Right lobe of liver (tissue), 4 donors: ENCODE measurements around the gene TMEM132D.

Experiments used
- POLR2A ChIP-seq: fragments of 450-650 bp; IDR thresholded peaks from one replicate; pipeline ENCODE4 v1.6.1; 2017; ENCODE audit warnings: antibody characterized with exemption, mild to moderate bottlenecking
- TF ChIP-seq, protein P1 (sequence below), 4 donors: fragments of 200-600 bp in 3 of 4; fragments of 450-650 bp in 1 of 4; IDR thresholded peaks; one replicate each; pipeline versions ENCODE4 v1.5.1 to v1.8.0; 2016 to 2022; ENCODE audit warnings: antibody characterized with exemption in 4 of 4, mild to moderate bottlenecking in 2 of 4
- donor health status: DM: no; HTN: no; CAD: no.
- donor health status: DM: no; HTN: no; CAD: no.
- donor health status: DM: no; HTN: yes; CAD: no.

DNA sequence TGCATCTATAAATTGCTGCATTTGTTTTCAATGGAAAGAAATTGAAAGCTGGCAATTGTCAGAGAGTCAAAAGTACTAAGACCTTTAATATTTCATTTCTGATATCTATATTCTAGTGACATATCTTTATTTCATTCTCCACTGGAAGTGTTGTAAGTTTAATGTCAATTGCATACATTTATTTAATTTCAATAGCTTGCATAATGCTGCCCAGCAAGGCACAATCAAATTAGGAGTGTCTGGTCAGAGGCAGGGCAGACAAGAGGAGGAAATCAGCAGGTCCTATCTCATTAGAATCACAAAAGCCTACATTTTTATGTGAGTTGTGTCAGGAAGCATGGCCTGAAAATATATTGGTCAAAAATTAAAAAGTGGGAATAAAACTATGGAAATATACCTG, 112.9 kb downstream of the TMEM132D start:
- TF ChIP-seq, protein P1, sequence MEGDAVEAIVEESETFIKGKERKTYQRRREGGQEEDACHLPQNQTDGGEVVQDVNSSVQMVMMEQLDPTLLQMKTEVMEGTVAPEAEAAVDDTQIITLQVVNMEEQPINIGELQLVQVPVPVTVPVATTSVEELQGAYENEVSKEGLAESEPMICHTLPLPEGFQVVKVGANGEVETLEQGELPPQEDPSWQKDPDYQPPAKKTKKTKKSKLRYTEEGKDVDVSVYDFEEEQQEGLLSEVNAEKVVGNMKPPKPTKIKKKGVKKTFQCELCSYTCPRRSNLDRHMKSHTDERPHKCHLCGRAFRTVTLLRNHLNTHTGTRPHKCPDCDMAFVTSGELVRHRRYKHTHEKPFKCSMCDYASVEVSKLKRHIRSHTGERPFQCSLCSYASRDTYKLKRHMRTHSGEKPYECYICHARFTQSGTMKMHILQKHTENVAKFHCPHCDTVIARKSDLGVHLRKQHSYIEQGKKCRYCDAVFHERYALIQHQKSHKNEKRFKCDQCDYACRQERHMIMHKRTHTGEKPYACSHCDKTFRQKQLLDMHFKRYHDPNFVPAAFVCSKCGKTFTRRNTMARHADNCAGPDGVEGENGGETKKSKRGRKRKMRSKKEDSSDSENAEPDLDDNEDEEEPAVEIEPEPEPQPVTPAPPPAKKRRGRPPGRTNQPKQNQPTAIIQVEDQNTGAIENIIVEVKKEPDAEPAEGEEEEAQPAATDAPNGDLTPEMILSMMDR (IDR thresholded peaks at IDR 0.05): no peak
- TF ChIP-seq POLR2A: no peak
